Pancreas (tissue), 10 donors: ENCODE data around the gene IRF2. TPM values are rescaled to one million over a fixed set of nuclear protein-coding genes. Genes with fewer than 3 reads are reported as not detected.
A peak's percentile ranks its signal among the peaks of the same experiment; 100 is the strongest.

Experiments
- ATAC-seq, 4 donors: fragments of 200-7000 bp; cut with Tn5 transposase; one replicate each; pipeline versions ENCODE4 v1.8.0 to v1.9.1; 2020; ENCODE audit warnings: mild to moderate bottlenecking in 4 of 4, moderate library complexity in 4 of 4
- DNase-seq, 6 donors: peaks; one replicate each; pipeline ENCODE4 v3.0.0-alpha.2; 2020
- FAIRE-seq: peaks from 2 replicates; lab custom pipeline; 2012; peaks lifted over from hg19 to GRCh38; lab: Jason Lieb, UNC
- H3K27ac ChIP-seq, 4 donors: fragments of 200-600 bp; sonication (generic); 1 replicate in 3 of 4; 2 replicates in 1 of 4; pipeline versions ENCODE4 v1.5.0 to v1.8.0; 2020
- H3K27me3 ChIP-seq, 4 donors: fragments of 200-600 bp; one replicate each; pipeline ENCODE4 v1.8.0; 2021
- H3K36me3 ChIP-seq, 3 donors: fragments of 200-600 bp; sonication (generic) in 1 of 3; one replicate each; pipeline versions ENCODE4 v1.5.0 to v1.8.0; 2020 to 2021
- H3K4me1 ChIP-seq, 3 donors: fragments of 200-600 bp; one replicate each; pipeline ENCODE4 v1.8.0; 2021
- H3K4me3 ChIP-seq, 4 donors: fragments of 200-600 bp; sonication (generic) in 2 of 4; one replicate each; pipeline versions ENCODE4 v1.5.0 to v1.8.0; 2020 to 2021
- H3K9me3 ChIP-seq, 4 donors: fragments of 200-600 bp; one replicate each; pipeline ENCODE4 v1.8.0; 2021
- WGBS, 2 donors: extraction: QIAGEN DNeasy Blood & Tissue Kit; methylation state at CpG; one replicate each; pipeline ENCODE4 v1.1.7; 2013; 5-methylcytosine and 5-hydroxymethylcytosine counted together
- intact Hi-C, 3 donors: fragments of 100-400 bp; cut with DNase I; formaldehyde crosslinking; loops; one replicate each; pipeline versions ENCODE4 v1.11.1 to v1.14.2; 2022
- polyA plus RNA-seq, 2 donors: library from polyadenylated mRNA; stranded (reverse); fragments of 200-250 nt; gene quantifications; one replicate each; pipeline ENCODE4 v1.2.3, GENCODE V29; 2013
- total RNA-seq, 6 donors: library from RNA; stranded (reverse); fragmentation: NEBNext Ultra II Directional in 4 of 6; extraction: Animal tissue kit (Norgen Biotek cat#: 25700) in 4 of 6; gene quantifications; one replicate each; pipeline versions ENCODE4 v1.2.1 to v1.2.4, GENCODE V29; 2021 to 2023
- TF ChIP-seq, protein P1 (sequence below), 4 donors: fragments of 200-600 bp; sonication (generic) in 3 of 4; IDR thresholded peaks; one replicate each; pipeline versions ENCODE4 v1.5.0 to v1.8.0; 2021; ENCODE audit warnings: antibody characterized with exemption in 4 of 4
- donor health status: healthy with polysubstance abuse.
- donor health status: DM: no; HTN: no; CAD: no; lungs with moderate emphysema.
- donor health status: DM: no; HTN: no; CAD: no.
- donor health status: control.
- donor health status: control.
- donor health status: Bipolar disorder and iron deficiency.
- donor health status: DM: yes; HTN: yes; CAD: no.
- donor health status: DM: no; HTN: no; CAD: no.
- donor health status: DM: no; HTN: no; CAD: no.
- donor health status: DM: yes; HTN: yes; CAD: no.

The IRF2 gene
- total and polyA plus RNA-seq, 8 donors = 6.8 to 32.3 (median 12.3) TPM

DNA sequence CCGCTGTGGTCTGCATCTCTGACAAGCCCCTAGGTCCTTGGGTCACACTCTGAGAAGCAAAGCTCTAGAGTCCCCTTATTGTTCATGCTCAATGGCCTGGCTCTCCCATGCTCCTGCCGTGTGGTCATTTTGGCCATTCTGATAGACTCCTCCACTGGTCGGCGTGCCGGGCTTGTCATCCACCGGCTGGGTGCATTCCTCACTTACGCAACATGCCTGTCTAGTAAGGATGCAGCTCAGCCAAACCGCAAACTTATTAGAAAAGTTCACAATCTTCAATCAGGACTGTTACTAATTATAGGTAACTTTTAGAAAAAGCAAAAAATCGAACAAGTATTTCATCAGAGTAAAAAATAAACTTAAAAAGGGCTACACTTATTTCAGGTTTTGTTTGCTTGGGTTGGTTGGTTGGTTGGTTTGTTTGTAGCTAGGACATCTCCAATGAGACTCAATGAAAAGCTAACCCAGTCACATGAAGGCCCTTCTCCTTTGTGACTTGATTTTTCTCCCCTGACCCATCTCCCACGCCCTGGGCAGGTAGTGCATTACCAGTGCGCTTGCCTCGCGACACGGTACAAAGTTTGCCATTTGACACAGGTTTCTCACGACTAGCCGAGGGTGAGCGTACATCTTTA lies 41.0 kb downstream of the IRF2 start:
- WGBS, 2 donors = 91 to 96% methylated on average over 17 of the region's 17 CpGs
- Histone ChIP-seq H3K9me3 (no peaks in the 10 kb centered on the region), H3K4me3 (no peak overlapping the region), H3K4me1 (peaks cover 0 to 3% (median 0%) of the 10 kb centered on the region in 3 donors), H3K27ac (no peak overlapping the region), H3K36me3 (no peaks in the 10 kb centered on the region), H3K27me3 (no peaks in the 10 kb centered on the region)
- FAIRE-seq (no peak), ATAC-seq (peak in 1 of 4 donors; percentile 35), DNase-seq (no peak)
- intact Hi-C loops = no loop called here
- TF ChIP-seq, protein P1, sequence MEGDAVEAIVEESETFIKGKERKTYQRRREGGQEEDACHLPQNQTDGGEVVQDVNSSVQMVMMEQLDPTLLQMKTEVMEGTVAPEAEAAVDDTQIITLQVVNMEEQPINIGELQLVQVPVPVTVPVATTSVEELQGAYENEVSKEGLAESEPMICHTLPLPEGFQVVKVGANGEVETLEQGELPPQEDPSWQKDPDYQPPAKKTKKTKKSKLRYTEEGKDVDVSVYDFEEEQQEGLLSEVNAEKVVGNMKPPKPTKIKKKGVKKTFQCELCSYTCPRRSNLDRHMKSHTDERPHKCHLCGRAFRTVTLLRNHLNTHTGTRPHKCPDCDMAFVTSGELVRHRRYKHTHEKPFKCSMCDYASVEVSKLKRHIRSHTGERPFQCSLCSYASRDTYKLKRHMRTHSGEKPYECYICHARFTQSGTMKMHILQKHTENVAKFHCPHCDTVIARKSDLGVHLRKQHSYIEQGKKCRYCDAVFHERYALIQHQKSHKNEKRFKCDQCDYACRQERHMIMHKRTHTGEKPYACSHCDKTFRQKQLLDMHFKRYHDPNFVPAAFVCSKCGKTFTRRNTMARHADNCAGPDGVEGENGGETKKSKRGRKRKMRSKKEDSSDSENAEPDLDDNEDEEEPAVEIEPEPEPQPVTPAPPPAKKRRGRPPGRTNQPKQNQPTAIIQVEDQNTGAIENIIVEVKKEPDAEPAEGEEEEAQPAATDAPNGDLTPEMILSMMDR (IDR thresholded peaks at IDR 0.05) = no peak

- no peaks in the 10 kb centered on the region for H3K27me3 ChIP-seq
- H3K4me3 ChIP-seq = no peak overlapping the region
- WGBS, 2 donors = 93 to 95% methylated on average over 16 of the region's 16 CpGs
- H3K27ac ChIP-seq = no peak overlapping the region
- H3K36me3 ChIP-seq = no peaks in the 10 kb centered on the region
- H3K9me3 ChIP-seq = no peaks in the 10 kb centered on the region
- peaks cover 6 to 10% (median 9%) of the 10 kb centered on the region in 3 donors for H3K4me1 ChIP-seq
- no peak for FAIRE-seq
- TF ChIP-seq, protein P1 (IDR thresholded peaks at IDR 0.05) = no peak
- peak in 2 of 4 donors; percentile 21 to 70 for ATAC-seq
- DNase-seq = no peak
- intact Hi-C loops = no loop called here
Measured at GRCh38 chr4:184432127-184432922, 42.0 kb downstream of the IRF2 start.

GRCh38 chr4:184430163-184430562 lies 44.2 kb downstream of the IRF2 start:
- no peaks in the 10 kb centered on the region for H3K9me3 ChIP-seq
- no peak for FAIRE-seq
- WGBS, 2 donors = 94 to 96% methylated on average over 6 of the region's 6 CpGs
- intact Hi-C loops = no loop called here
- H3K27me3 ChIP-seq = no peaks in the 10 kb centered on the region
- no peak overlapping the region for H3K4me3 ChIP-seq
- DNase-seq = no peak
- H3K27ac ChIP-seq = no peak overlapping the region
- ATAC-seq = no peak
- peaks cover 7 to 11% (median 11%) of the 10 kb centered on the region in 3 donors for H3K4me1 ChIP-seq
- H3K36me3 ChIP-seq = peaks cover 0 to 13% (median 3%) of the 10 kb centered on the region in 3 donors
- TF ChIP-seq, protein P1 (IDR thresholded peaks at IDR 0.05) = no peak

DNA sequence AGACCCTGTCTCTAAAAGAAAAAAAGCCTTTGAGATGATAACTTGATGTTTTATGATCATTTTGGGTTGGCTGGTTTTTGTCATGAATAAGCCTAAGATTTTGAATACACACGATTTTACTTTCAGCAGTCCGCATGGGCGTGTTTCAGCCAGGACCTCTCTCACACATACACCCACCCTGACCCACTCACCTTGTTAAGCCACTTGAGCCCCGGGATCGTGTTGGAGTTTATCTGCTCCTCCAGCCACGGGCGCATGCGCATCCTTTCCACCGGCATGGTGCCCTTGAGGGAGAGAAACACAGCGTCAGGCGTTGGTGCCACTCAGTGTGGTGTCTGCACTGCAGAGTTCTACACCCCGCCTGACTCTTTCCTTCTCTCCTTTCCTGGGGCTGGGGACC lies 45.6 kb downstream of the IRF2 start:
- DNase-seq (no peak), ATAC-seq (no peak), FAIRE-seq (no peak)
- intact Hi-C loops = no loop called here
- Histone ChIP-seq H3K27ac (no peak overlapping the region), H3K36me3 (peaks cover 0 to 14% (median 4%) of the 10 kb centered on the region in 3 donors), H3K4me3 (no peak overlapping the region), H3K9me3 (no peaks in the 10 kb centered on the region), H3K27me3 (no peaks in the 10 kb centered on the region), H3K4me1 (peaks cover 7 to 11% (median 11%) of the 10 kb centered on the region in 3 donors)
- TF ChIP-seq, protein P1 (IDR thresholded peaks at IDR 0.05) = no peak
- WGBS, 2 donors = 96% methylated on average over 12 of the region's 12 CpGs
